Upper lobe of left lung (tissue), 4 donors: ENCODE data around the gene DRC1.

Source experiments
- EP300 ChIP-seq, 4 donors: sonication (generic); formaldehyde crosslinking; IDR thresholded peaks; one replicate each; pipeline ENCODE4 v1.5.1; 2017; ENCODE audit warnings: antibody characterized with exemption in 4 of 4, control low read depth in 2 of 4
- POLR2AphosphoS5 ChIP-seq, 2 donors: sonication (generic); formaldehyde crosslinking; IDR thresholded peaks; one replicate each; pipeline ENCODE4 v1.5.1; 2017; ENCODE audit warnings: antibody characterized with exemption in 2 of 2

GRCh38 chr2:26484579-26484978, 82.9 kb downstream of the DRC1 start:
- no peak for TF ChIP-seq POLR2AphosphoS5 (IDR thresholded peaks at IDR 0.05)
- no peak for TF ChIP-seq EP300 (IDR thresholded peaks at IDR 0.05)
